Activated B cell treated with CpG ODN at 0.5 μM for 24 hours (primary cell): Measurements from ENCODE around the gene TMC6. TPM values are rescaled to one million over a fixed set of nuclear protein-coding genes. Genes with fewer than 3 reads are reported as not detected.

Source experiments
- ATAC-seq: fragments of 200-7000 bp; cut with Tn5 transposase; one replicate; pipeline ENCODE4 v1.10.0; 2021; ENCODE audit warnings: low read depth, mild to moderate bottlenecking, moderate library complexity
- CTCF ChIA-PET: fragments of 350-600 bp; sonication (Branson Sonifier 250); formaldehyde crosslinking; loops from one replicate; lab custom pipeline; 2021; ENCODE audit warnings: antibody characterized with exemption; lab: Charles Lee
- POLR2A ChIA-PET: fragments of 350-600 bp; sonication (Branson Sonifier 250); formaldehyde crosslinking; loops from one replicate; lab custom pipeline; 2021; ENCODE audit warnings: antibody characterized with exemption; lab: Charles Lee
- DNase-seq: peaks from one replicate; pipeline ENCODE4 v3.0.0; 2022
- H3K27ac Mint-ChIP-seq: one replicate; pipeline ENCODE4 v1.8.0; 2020; ENCODE audit warnings: mixed read lengths
- H3K27me3 Mint-ChIP-seq: one replicate; pipeline ENCODE4 v1.8.0; 2021; ENCODE audit warnings: mixed read lengths
- H3K36me3 Mint-ChIP-seq: one replicate; pipeline ENCODE4 v1.8.0; 2021; ENCODE audit warnings: low read depth, mixed read lengths
- H3K4me1 Mint-ChIP-seq: one replicate; pipeline ENCODE4 v1.8.0; 2021; ENCODE audit warnings: mixed read lengths
- H3K4me3 Mint-ChIP-seq: one replicate; pipeline ENCODE4 v1.8.0; 2020; ENCODE audit warnings: mild to moderate bottlenecking, mixed read lengths
- H3K9me3 Mint-ChIP-seq: one replicate; pipeline ENCODE4 v1.8.0; 2020; ENCODE audit warnings: mixed read lengths
- intact Hi-C: fragments of 100-400 bp; cut with micrococcal nuclease; formaldehyde crosslinking; loops from one replicate; pipeline ENCODE4 v1.15.1; 2024
- total RNA-seq: library from RNA; stranded (reverse); gene quantifications from 2 replicates; pipeline ENCODE4 v1.2.3, GENCODE V29; 2022
- TF ChIP-seq, protein P1 (sequence below): fragments of 200-600 bp; IDR thresholded peaks from one replicate; pipeline ENCODE4 v1.8.0; 2022; ENCODE audit warnings: antibody characterized with exemption, mild to moderate bottlenecking

Gene TMC6
- total RNA-seq, 1 donor from 2014 or later: 896 TPM

DNA sequence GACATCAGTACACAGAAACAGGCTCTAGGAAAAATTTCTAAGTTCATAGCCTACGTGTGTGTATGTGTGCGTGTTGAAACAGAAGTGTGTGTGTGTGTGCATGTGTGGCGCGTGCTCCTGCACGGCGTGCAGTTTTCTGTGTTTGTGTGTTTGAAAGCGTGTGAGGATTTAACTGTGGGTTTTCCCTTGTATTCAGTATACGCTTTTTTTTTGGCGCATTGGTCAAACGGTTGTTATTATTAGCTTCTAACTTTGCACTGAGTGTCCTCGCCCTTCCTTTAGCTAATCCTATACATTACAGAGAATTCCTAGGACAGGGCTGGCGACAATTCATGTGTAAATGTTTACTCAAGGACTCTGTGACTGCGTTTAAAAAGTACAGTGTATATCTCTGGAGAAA is 23.0 kb downstream of the TMC6 start:
- Mint-ChIP-seq H3K27me3 (no peaks in the 10 kb centered on the region), H3K27ac (no peak overlapping the region), H3K9me3 (no peaks in the 10 kb centered on the region), H3K36me3 (peaks cover 60% of the 10 kb centered on the region), H3K4me1 (peaks cover 1% of the 10 kb centered on the region), H3K4me3 (no peak overlapping the region)
- CTCF ChIA-PET: interaction anchor here (0.7 kb wide), 1 partner anchor 311 kb away, joined by 3 read pairs; no protein-coding TSS in a partner anchor
- DNase-seq (no peak), ATAC-seq (no peak)
- POLR2A ChIA-PET: interaction anchor here (0.6 to 1.2 kb wide), 4 partner anchors 12 to 236 kb away, joined by 3 to 4 read pairs (median 3); no protein-coding TSS in a partner anchor
- intact Hi-C loops: no loop called here
- TF ChIP-seq, protein P1, sequence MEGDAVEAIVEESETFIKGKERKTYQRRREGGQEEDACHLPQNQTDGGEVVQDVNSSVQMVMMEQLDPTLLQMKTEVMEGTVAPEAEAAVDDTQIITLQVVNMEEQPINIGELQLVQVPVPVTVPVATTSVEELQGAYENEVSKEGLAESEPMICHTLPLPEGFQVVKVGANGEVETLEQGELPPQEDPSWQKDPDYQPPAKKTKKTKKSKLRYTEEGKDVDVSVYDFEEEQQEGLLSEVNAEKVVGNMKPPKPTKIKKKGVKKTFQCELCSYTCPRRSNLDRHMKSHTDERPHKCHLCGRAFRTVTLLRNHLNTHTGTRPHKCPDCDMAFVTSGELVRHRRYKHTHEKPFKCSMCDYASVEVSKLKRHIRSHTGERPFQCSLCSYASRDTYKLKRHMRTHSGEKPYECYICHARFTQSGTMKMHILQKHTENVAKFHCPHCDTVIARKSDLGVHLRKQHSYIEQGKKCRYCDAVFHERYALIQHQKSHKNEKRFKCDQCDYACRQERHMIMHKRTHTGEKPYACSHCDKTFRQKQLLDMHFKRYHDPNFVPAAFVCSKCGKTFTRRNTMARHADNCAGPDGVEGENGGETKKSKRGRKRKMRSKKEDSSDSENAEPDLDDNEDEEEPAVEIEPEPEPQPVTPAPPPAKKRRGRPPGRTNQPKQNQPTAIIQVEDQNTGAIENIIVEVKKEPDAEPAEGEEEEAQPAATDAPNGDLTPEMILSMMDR: no peak

DNA sequence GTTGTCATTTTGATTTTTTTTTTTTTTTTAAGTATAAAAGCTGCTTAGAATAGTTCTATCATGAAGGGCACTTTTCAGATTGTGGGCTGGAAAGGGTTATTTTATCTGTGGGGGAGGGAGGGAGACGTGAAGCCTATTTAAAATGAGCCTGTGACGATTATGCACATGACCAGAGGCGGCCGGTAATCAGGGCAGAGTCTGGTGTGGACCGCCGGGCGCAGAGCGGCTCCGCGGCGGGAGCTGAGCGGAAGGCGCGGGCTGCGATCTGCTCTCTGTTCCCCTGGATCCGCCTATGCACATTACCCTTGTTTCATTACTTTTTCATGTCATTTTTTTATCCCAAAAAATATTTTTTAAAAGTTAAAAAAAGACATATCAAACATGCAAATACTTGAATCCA is 23.5 kb downstream of the TMC6 start:
- no peaks in the 10 kb centered on the region for H3K27me3 Mint-ChIP-seq
- ATAC-seq (no peak), DNase-seq (no peak)
- peaks cover 1% of the 10 kb centered on the region for H3K4me1 Mint-ChIP-seq
- no peaks in the 10 kb centered on the region for H3K9me3 Mint-ChIP-seq
- H3K27ac Mint-ChIP-seq: no peak overlapping the region
- intact Hi-C loops: no loop called here
- ChIA-PET CTCF (interaction anchor here (0.7 kb wide), 1 partner anchor 312 kb away, joined by 3 read pairs; no protein-coding TSS in a partner anchor), POLR2A (interaction anchor here (0.6 to 1.2 kb wide), 3 partner anchors 59 to 237 kb away, joined by 3 to 4 read pairs (median 3); no protein-coding TSS in a partner anchor)
- TF ChIP-seq, protein P1: no peak
- peaks cover 60% of the 10 kb centered on the region for H3K36me3 Mint-ChIP-seq
- no peak overlapping the region for H3K4me3 Mint-ChIP-seq

DNA sequence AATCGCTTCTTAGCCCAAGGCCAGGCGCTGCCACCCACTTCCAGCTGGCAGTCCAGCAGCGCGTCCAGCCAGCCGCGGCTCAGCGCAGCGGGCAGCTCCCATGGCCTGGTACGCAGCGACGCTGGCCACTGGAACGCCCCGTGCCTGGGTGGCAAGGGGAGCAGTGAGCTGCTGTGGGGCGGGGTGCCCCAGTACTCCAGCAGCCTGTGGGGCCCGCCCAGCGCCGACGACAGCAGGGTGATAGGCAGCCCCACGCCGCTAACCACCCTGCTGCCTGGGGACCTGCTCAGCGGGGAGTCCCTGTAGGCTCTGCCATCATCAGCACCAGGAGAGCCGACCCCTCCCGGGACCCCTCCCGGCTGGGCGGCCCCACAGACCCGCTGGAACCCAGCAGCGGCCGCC is 24.0 kb downstream of the TMC6 start:
- peaks cover 1% of the 10 kb centered on the region for H3K4me1 Mint-ChIP-seq
- intact Hi-C loops: no loop called here
- TF ChIP-seq, protein P1: no peak
- peaks cover 60% of the 10 kb centered on the region for H3K36me3 Mint-ChIP-seq
- DNase-seq (no peak), ATAC-seq (no peak)
- ChIA-PET CTCF (no interaction called here), POLR2A (no interaction called here)
- H3K9me3 Mint-ChIP-seq: no peaks in the 10 kb centered on the region
- no peaks in the 10 kb centered on the region for H3K27me3 Mint-ChIP-seq
- no peak overlapping the region for H3K27ac Mint-ChIP-seq
- H3K4me3 Mint-ChIP-seq: no peak overlapping the region

DNA sequence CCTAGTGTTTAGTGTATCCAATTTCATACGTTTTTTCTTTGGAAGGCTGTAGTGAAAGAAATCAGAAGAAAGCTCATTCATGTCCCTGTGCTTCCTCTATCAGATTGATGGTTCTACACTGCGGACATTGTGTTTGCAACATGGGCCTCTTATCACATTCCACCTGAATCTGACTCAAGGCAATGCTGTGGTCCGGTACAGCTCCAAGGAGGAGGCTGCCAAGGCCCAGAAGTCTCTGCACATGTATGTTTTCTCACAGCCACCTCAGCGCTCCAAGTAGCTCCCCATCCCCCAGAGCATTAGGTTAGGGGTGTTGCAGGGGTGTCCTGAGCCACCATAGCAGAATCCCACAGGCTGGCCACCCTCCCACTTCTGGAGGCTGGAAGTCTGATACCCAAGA is 25.2 kb downstream of the TMC6 start:
- TF ChIP-seq, protein P1: no peak
- CTCF ChIA-PET: no interaction called here
- peaks cover 62% of the 10 kb centered on the region for H3K36me3 Mint-ChIP-seq
- H3K4me3 Mint-ChIP-seq: no peak overlapping the region
- POLR2A ChIA-PET: interaction anchor here (0.5 kb wide), 1 partner anchor 39 kb away, joined by 5 read pairs; no protein-coding TSS in a partner anchor
- no peaks in the 10 kb centered on the region for H3K9me3 Mint-ChIP-seq
- intact Hi-C loops: no loop called here
- no peak overlapping the region for H3K27ac Mint-ChIP-seq
- no peak for ATAC-seq
- H3K4me1 Mint-ChIP-seq: peaks cover 1% of the 10 kb centered on the region
- no peaks in the 10 kb centered on the region for H3K27me3 Mint-ChIP-seq
- no peak for DNase-seq

DNA sequence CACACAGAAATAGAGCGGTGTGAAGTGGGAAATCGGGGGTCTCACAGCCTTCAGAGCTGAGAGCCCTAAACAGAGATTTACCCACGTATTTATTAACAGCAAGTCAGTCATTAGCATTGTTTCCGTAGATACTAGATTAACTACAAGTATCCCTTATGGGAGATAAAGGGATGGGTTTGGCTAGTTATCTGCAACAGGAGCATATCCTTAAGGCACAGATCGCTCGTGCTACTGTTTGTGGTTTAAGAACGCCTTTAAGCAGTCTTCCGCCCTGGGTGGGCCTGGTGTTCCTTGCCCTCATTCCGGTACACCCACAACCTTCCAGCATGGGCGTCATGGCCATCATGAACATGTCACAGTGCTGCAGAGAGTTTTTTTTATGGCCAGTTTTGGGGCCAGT is 27.0 kb downstream of the TMC6 start:
- Mint-ChIP-seq H3K4me3 (no peak overlapping the region), H3K36me3 (peaks cover 62% of the 10 kb centered on the region), H3K4me1 (no peaks in the 10 kb centered on the region), H3K9me3 (no peaks in the 10 kb centered on the region), H3K27ac (no peak overlapping the region), H3K27me3 (no peaks in the 10 kb centered on the region)
- DNase-seq (no peak), ATAC-seq (no peak)
- ChIA-PET CTCF (no interaction called here), POLR2A (no interaction called here)
- TF ChIP-seq, protein P1: no peak
- intact Hi-C loops: no loop called here
